Spinal cord (tissue), 10 donors: Measurements from ENCODE around the gene MARCHF6. TPM values are rescaled to one million over a fixed set of nuclear protein-coding genes. Genes with fewer than 3 reads are reported as not detected.

ENCODE experiments used
- DNase-seq, 6 donors: peaks; one replicate each; pipeline versions ENCODE4 v3.0.0 to v3.0.0-alpha.2; 2013 to 2015; ENCODE audit warnings: low spot score in 6 of 6, low read depth in 4 of 6
- H3K27ac ChIP-seq: one replicate; pipeline ENCODE4 v1.5.1; 2013; ENCODE audit warnings: low read depth, low read length, control low read depth
- H3K27me3 ChIP-seq: one replicate; pipeline ENCODE4 v1.6.1; 2013; ENCODE audit warnings: low read length; ENCODE audit not compliant: control insufficient read depth, insufficient read depth
- H3K36me3 ChIP-seq: one replicate; pipeline ENCODE4 v1.6.1; 2013; ENCODE audit warnings: low read length; ENCODE audit not compliant: control insufficient read depth, insufficient read depth
- H3K4me1 ChIP-seq: one replicate; pipeline ENCODE4 v1.6.1; 2013; ENCODE audit warnings: low read length; ENCODE audit not compliant: control insufficient read depth, insufficient read depth
- H3K4me3 ChIP-seq: one replicate; pipeline ENCODE4 v1.5.1; 2013; ENCODE audit warnings: low read depth, low read length, control low read depth
- H3K9me3 ChIP-seq: one replicate; pipeline ENCODE4 v1.6.1; 2013; ENCODE audit warnings: low read length; ENCODE audit not compliant: control insufficient read depth, insufficient read depth
- WGBS: methylation state at CpG from one replicate; pipeline ENCODE4 v1.1.5; 2013; ENCODE audit warnings: missing lambda C conversion rate; ENCODE audit not compliant: insufficient coverage; 5-methylcytosine and 5-hydroxymethylcytosine counted together
- polyA plus RNA-seq, 2 donors: library from polyadenylated mRNA; unstranded; fragments of 120-200 nt; gene quantifications; one replicate each; pipeline ENCODE4 v1.2.1, GENCODE V29; 2013; ENCODE audit not compliant: insufficient read length in 2 of 2
- small RNA-seq: library from RNA; depleted of rRNA; stranded (forward); fragments of <200 nt; gene quantifications from one replicate; pipeline ENCODE3, GENCODE V24; 2014; ENCODE audit warnings: low replicate concordance
- total RNA-seq, 2 donors: library from RNA; depleted of rRNA in 1 of 2; stranded (reverse); fragments of 120-200 nt in 1 of 2; fragments of >200 nt in 1 of 2; gene quantifications; one replicate each; pipeline versions ENCODE4 v1.2.3 to v1.2.4, GENCODE V29; 2013 to 2014
- donor health status: healthy.

Gene MARCHF6
- total and polyA plus RNA-seq, 4 donors, result 173 to 234 (median 191) TPM

GRCh38 chr5:10393491-10393890 lies 40.0 kb downstream of the MARCHF6 start:
- H3K36me3 ChIP-seq, result peaks cover 30% of the 10 kb centered on the region
- H3K4me1 ChIP-seq, result no peaks in the 10 kb centered on the region
- no peaks in the 10 kb centered on the region for H3K9me3 ChIP-seq
- 89% methylated on average over 2 of the region's 2 CpGs for WGBS
- H3K4me3 ChIP-seq, result no peak overlapping the region
- DNase-seq, result no peak
- H3K27me3 ChIP-seq, result no peaks in the 10 kb centered on the region
- H3K27ac ChIP-seq, result no peak overlapping the region

- DNase-seq, result no peak
- Histone ChIP-seq H3K4me1 (no peaks in the 10 kb centered on the region), H3K4me3 (no peak overlapping the region), H3K27ac (no peak overlapping the region), H3K9me3 (no peaks in the 10 kb centered on the region), H3K36me3 (peaks cover 22% of the 10 kb centered on the region), H3K27me3 (no peaks in the 10 kb centered on the region)
- 83% methylated on average over 3 of the region's 5 CpGs for WGBS
These were observed 43.1 kb downstream of the MARCHF6 start for GRCh38 chr5:10396552-10396951.

- Histone ChIP-seq H3K36me3 (peaks cover 9% of the 10 kb centered on the region), H3K9me3 (no peaks in the 10 kb centered on the region), H3K4me1 (no peaks in the 10 kb centered on the region), H3K4me3 (no peak overlapping the region), H3K27me3 (no peaks in the 10 kb centered on the region), H3K27ac (no peak overlapping the region)
- DNase-seq, result no peak
These were observed 46.3 kb downstream of the MARCHF6 start for GRCh38 chr5:10399839-10400238.

- Histone ChIP-seq H3K36me3 (peaks cover 7% of the 10 kb centered on the region), H3K27me3 (no peaks in the 10 kb centered on the region), H3K27ac (no peak overlapping the region), H3K9me3 (no peaks in the 10 kb centered on the region), H3K4me3 (no peak overlapping the region), H3K4me1 (no peaks in the 10 kb centered on the region)
- no peak for DNase-seq
- no CpG with 5 or more reads among the region's 2 CpGs for WGBS
These were observed 46.9 kb downstream of the MARCHF6 start for GRCh38 chr5:10400411-10400810.

GRCh38 chr5:10400831-10401230 lies 47.3 kb downstream of the MARCHF6 start:
- no peak for DNase-seq
- Histone ChIP-seq H3K27me3 (no peaks in the 10 kb centered on the region), H3K9me3 (no peaks in the 10 kb centered on the region), H3K4me1 (no peaks in the 10 kb centered on the region), H3K36me3 (peaks cover 7% of the 10 kb centered on the region), H3K4me3 (no peak overlapping the region), H3K27ac (no peak overlapping the region)
- no CpG with 5 or more reads among the region's 3 CpGs for WGBS

- no peak for DNase-seq
- no CpG with 5 or more reads among the region's 1 CpG for WGBS
- H3K27me3 ChIP-seq, result no peaks in the 10 kb centered on the region
- no peak overlapping the region for H3K27ac ChIP-seq
- H3K4me1 ChIP-seq, result no peaks in the 10 kb centered on the region
- no peak overlapping the region for H3K4me3 ChIP-seq
- no peaks in the 10 kb centered on the region for H3K9me3 ChIP-seq
- H3K36me3 ChIP-seq, result peaks cover 11% of the 10 kb centered on the region
These were observed 48.0 kb downstream of the MARCHF6 start for GRCh38 chr5:10401498-10401897.

Small RNA genes lying within 50 kb of the gene (small RNA-seq; reads per million reads assigned to genes)
- gene RF00019, result not detected

Other genes starting within 250 kb of the MARCHF6 start
- gene ATPSCKMT, start 103.8 kb upstream of the MARCHF6 start, total RNA-seq, result 10 to 100 TPM; 40.7 to 43.4 TPM
- 10 to 100 TPM; 20.5 to 27.5 TPM for gene ATPSCKMT, start 103.8 kb upstream of the MARCHF6 start, polyA plus RNA-seq
- gene CCT5, start 103.4 kb upstream of the MARCHF6 start, total RNA-seq, result 100 to 1,000 TPM; 202 to 261 TPM
- 100 to 1,000 TPM; 201 to 202 TPM for gene CCT5, start 103.4 kb upstream of the MARCHF6 start, polyA plus RNA-seq
- gene CMBL, start 45.8 kb upstream of the MARCHF6 start, total RNA-seq, result 10 to 100 TPM; 25.3 to 67.1 TPM
- gene CMBL, start 45.8 kb upstream of the MARCHF6 start, polyA plus RNA-seq, result 10 to 100 TPM; 35.1 to 48.3 TPM
- 10 to 100 TPM in 1 of 2 donors, 1 to 10 TPM in 1; 4.6 to 10.2 TPM for gene ROPN1L, start 88.2 kb downstream of the MARCHF6 start, total RNA-seq
- 10 to 100 TPM in 1 of 2 donors, 1 to 10 TPM in 1; 9.1 to 11.0 TPM for gene ROPN1L, start 88.2 kb downstream of the MARCHF6 start, polyA plus RNA-seq
- 1 to 10 TPM; 4.1 to 8.1 TPM for gene ANKRD33B, start 210.4 kb downstream of the MARCHF6 start, total RNA-seq
- gene ANKRD33B, start 210.4 kb downstream of the MARCHF6 start, polyA plus RNA-seq, result 1 to 10 TPM in 1 of 2 donors, under 1 TPM in 1; 0.93 to 2.0 TPM